HEK293 (cell line): Measurements from ENCODE around the gene MYH15.

Experiments
- CTCF ChIA-PET: fragments of 350-600 bp; formaldehyde crosslinking; extraction: SDS; loops from one replicate; lab custom pipeline; 2021; ENCODE audit warnings: antibody characterized with exemption; lab: Yijun Ruan, JAX
- POLR2A ChIA-PET: fragments of 300-600 bp; formaldehyde crosslinking; extraction: SDS; loops from one replicate; lab custom pipeline; 2020; ENCODE audit warnings: antibody characterized with exemption, inconsistent platforms; lab: Yijun Ruan, JAX
- H3K27ac ChIP-seq: fragments of 200-500 bp; sonication (Bioruptor generic); 2 replicates; pipeline ENCODE4 v1.5.1; 2014; ENCODE audit warnings: low read depth, low read length, control low read depth, inconsistent platforms; ENCODE audit errors: extremely low read depth
- H3K36me3 ChIP-seq, 2 experiments: fragments of 200-500 bp in 1 of 2; sonication (Bioruptor generic) in 1 of 2; 1 replicate in 1 of 2; 2 replicates in 1 of 2; pipeline ENCODE4 v1.5.1; 2014 to 2017; ENCODE audit warnings: inconsistent platforms in 2 of 2, low read length in 2 of 2; ENCODE audit not compliant: control insufficient read depth in 2 of 2, insufficient read depth in 1 of 2
- H3K4me1 ChIP-seq: fragments of 200-500 bp; sonication (Bioruptor generic); 2 replicates; pipeline ENCODE4 v1.5.1; 2014; ENCODE audit warnings: mild to moderate bottlenecking, low read length, inconsistent platforms; ENCODE audit not compliant: control insufficient read depth, insufficient read depth
- H3K4me3 ChIP-seq: 2 replicates; pipeline ENCODE4 v1.5.1; 2011; ENCODE audit warnings: low read depth, mild to moderate bottlenecking, control low read depth, low read length, moderate library complexity
- H3K9me3 ChIP-seq: fragments of 200-500 bp; sonication (Bioruptor generic); 2 replicates; pipeline ENCODE4 v1.5.1; 2014; ENCODE audit warnings: low read depth, low read length, inconsistent platforms; ENCODE audit not compliant: control insufficient read depth, insufficient read depth
- EGR2 ChIP-seq: fragments of 450-650 bp; formaldehyde crosslinking; IDR thresholded peaks from 2 replicates; pipeline ENCODE4 v1.5.1; 2016; ENCODE audit warnings: low read depth, missing biosample characterization, missing genetic modification characterization
- OVOL3 ChIP-seq: fragments of 450-650 bp; formaldehyde crosslinking; IDR thresholded peaks from 2 replicates; pipeline ENCODE4 v1.5.1; 2016; ENCODE audit warnings: missing biosample characterization, missing genetic modification characterization
- YY2 ChIP-seq: fragments of 450-650 bp; formaldehyde crosslinking; IDR thresholded peaks from 2 replicates; pipeline ENCODE4 v1.5.1; 2016; ENCODE audit warnings: missing biosample characterization, missing genetic modification characterization
- ZBTB8A ChIP-seq: fragments of 450-650 bp; formaldehyde crosslinking; IDR thresholded peaks from 2 replicates; pipeline ENCODE4 v1.5.1; 2016; ENCODE audit warnings: missing biosample characterization, missing genetic modification characterization
- ZFP41 ChIP-seq: fragments of 450-650 bp; formaldehyde crosslinking; IDR thresholded peaks from 2 replicates; pipeline ENCODE4 v1.5.1; 2016; ENCODE audit warnings: missing biosample characterization, missing genetic modification characterization, borderline replicate concordance
- ZIC2 ChIP-seq: fragments of 450-650 bp; formaldehyde crosslinking; IDR thresholded peaks from 2 replicates; pipeline ENCODE4 v1.5.1; 2016; ENCODE audit warnings: missing biosample characterization, missing genetic modification characterization
- ZNF10 ChIP-seq: fragments of 450-650 bp; formaldehyde crosslinking; IDR thresholded peaks from 2 replicates; pipeline ENCODE4 v1.5.1; 2017; ENCODE audit warnings: missing biosample characterization, missing genetic modification characterization
- ZNF184 ChIP-seq: fragments of 450-650 bp; IDR thresholded peaks from 2 replicates; pipeline ENCODE4 v1.5.1; 2018; ENCODE audit warnings: missing biosample characterization, mild to moderate bottlenecking, missing genetic modification characterization
- ZNF239 ChIP-seq: fragments of 450-650 bp; formaldehyde crosslinking; IDR thresholded peaks from 2 replicates; pipeline ENCODE4 v1.5.1; 2016; ENCODE audit warnings: missing biosample characterization, missing genetic modification characterization
- ZNF621 ChIP-seq: fragments of 450-650 bp; formaldehyde crosslinking; IDR thresholded peaks from 2 replicates; pipeline ENCODE4 v1.5.1; 2017; ENCODE audit warnings: missing biosample characterization, missing genetic modification characterization
- ZNF660 ChIP-seq: fragments of 450-650 bp; IDR thresholded peaks from 2 replicates; pipeline ENCODE4 v1.5.1; 2018; ENCODE audit warnings: missing biosample characterization, mild to moderate bottlenecking, missing genetic modification characterization
- ZNF768 ChIP-seq: fragments of 450-650 bp; formaldehyde crosslinking; IDR thresholded peaks from 2 replicates; pipeline ENCODE4 v1.5.1; 2018; ENCODE audit warnings: missing biosample characterization, mild to moderate bottlenecking, missing genetic modification characterization
- ZNF777 ChIP-seq: fragments of 450-650 bp; formaldehyde crosslinking; IDR thresholded peaks from 2 replicates; pipeline ENCODE4 v1.5.1; 2017; ENCODE audit warnings: missing biosample characterization, missing genetic modification characterization, borderline replicate concordance
- ZNF785 ChIP-seq: fragments of 450-650 bp; formaldehyde crosslinking; IDR thresholded peaks from 2 replicates; pipeline ENCODE4 v1.5.1; 2016; ENCODE audit warnings: missing biosample characterization, missing genetic modification characterization
- ZSCAN30 ChIP-seq: fragments of 450-650 bp; IDR thresholded peaks from 2 replicates; pipeline ENCODE4 v1.5.1; 2018; ENCODE audit warnings: missing biosample characterization, mild to moderate bottlenecking, missing genetic modification characterization, moderate library complexity
- TF ChIP-seq, protein P1 (sequence below): fragments of 450-650 bp; formaldehyde crosslinking; IDR thresholded peaks from 2 replicates; pipeline ENCODE4 v1.5.1; 2016; ENCODE audit warnings: missing biosample characterization, missing genetic modification characterization
- TF ChIP-seq, protein P2 (sequence below): fragments of 450-650 bp; formaldehyde crosslinking; IDR thresholded peaks from 2 replicates; pipeline ENCODE4 v1.5.1; 2016; ENCODE audit warnings: missing biosample characterization, missing genetic modification characterization

MYH15 gene

DNA sequence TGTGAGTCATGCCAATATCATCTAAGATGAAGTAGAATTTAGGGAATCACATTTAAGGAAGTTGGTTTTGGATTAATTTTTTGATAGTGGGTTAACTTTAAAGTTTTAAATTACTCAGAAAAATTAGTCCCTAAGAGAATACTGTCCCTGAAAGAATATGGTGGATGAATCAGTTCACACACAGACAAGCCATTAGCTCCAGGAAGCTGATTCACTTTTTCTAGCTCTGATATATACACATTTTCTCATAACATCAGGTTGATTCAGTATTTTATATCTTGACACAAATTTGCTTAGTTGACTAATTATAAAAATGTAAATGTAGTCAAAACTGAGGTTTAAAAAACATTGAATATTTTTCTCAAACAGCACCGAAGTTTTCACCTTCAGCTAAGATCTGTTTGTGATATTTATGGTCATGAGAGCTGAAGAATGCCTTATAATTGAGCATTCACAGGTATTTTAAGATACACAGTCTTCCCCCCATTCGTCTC is 55.1 kb downstream of the MYH15 start:
- CTCF ChIA-PET, result no interaction called here
- POLR2A ChIA-PET, result no interaction called here
- no peaks in the 10 kb centered on the region for H3K36me3 ChIP-seq
- no peak overlapping the region for H3K4me3 ChIP-seq
- no peaks in the 10 kb centered on the region for H3K9me3 ChIP-seq
- TF ChIP-seq ZNF10 (no peak), OVOL3 (tag by site-specific recombination) (no peak), ZNF660 (tag by site-specific recombination) (no peak), ZBTB8A (tag by site-specific recombination) (no peak), YY2 (tag by site-specific recombination) (no peak), ZNF239 (tag by site-specific recombination) (no peak), ZNF777 (no peak), ZNF184 (no peak), ZNF768 (tag by site-specific recombination) (no peak), ZIC2 (tag by site-specific recombination) (no peak)
- TF ChIP-seq, protein P1, sequence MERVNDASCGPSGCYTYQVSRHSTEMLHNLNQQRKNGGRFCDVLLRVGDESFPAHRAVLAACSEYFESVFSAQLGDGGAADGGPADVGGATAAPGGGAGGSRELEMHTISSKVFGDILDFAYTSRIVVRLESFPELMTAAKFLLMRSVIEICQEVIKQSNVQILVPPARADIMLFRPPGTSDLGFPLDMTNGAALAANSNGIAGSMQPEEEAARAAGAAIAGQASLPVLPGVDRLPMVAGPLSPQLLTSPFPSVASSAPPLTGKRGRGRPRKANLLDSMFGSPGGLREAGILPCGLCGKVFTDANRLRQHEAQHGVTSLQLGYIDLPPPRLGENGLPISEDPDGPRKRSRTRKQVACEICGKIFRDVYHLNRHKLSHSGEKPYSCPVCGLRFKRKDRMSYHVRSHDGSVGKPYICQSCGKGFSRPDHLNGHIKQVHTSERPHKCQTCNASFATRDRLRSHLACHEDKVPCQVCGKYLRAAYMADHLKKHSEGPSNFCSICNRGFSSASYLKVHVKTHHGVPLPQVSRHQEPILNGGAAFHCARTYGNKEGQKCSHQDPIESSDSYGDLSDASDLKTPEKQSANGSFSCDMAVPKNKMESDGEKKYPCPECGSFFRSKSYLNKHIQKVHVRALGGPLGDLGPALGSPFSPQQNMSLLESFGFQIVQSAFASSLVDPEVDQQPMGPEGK (tag by site-specific recombination), result no peak
- TF ChIP-seq, protein P2, sequence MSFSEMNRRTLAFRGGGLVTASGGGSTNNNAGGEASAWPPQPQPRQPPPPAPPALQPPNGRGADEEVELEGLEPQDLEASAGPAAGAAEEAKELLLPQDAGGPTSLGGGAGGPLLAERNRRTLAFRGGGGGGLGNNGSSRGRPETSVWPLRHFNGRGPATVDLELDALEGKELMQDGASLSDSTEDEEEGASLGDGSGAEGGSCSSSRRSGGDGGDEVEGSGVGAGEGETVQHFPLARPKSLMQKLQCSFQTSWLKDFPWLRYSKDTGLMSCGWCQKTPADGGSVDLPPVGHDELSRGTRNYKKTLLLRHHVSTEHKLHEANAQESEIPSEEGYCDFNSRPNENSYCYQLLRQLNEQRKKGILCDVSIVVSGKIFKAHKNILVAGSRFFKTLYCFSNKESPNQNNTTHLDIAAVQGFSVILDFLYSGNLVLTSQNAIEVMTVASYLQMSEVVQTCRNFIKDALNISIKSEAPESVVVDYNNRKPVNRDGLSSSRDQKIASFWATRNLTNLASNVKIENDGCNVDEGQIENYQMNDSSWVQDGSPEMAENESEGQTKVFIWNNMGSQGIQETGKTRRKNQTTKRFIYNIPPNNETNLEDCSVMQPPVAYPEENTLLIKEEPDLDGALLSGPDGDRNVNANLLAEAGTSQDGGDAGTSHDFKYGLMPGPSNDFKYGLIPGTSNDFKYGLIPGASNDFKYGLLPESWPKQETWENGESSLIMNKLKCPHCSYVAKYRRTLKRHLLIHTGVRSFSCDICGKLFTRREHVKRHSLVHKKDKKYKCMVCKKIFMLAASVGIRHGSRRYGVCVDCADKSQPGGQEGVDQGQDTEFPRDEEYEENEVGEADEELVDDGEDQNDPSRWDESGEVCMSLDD (tag by site-specific recombination), result no peak
- no peaks in the 10 kb centered on the region for H3K4me1 ChIP-seq
- H3K27ac ChIP-seq, result no peak overlapping the region

DNA sequence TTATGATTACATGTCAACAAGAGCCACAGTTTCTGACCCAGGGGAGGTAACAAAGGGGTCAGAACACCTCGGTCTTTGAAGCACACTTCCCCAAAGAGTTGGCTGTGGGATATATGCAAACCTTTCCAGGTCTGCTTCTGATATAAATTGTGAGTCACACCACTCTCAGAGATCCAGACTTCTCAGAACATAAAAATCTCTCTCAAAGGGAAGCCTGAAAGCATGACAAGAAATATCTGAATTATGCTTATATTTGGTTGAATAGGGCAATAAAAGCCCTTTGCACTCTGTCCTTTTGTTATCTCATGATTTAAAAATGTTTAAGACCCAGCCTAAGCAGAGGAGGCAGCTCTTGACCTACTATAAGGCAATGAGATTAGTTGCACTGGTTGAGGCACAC is 56.8 kb downstream of the MYH15 start:
- Histone ChIP-seq H3K36me3 (no peaks in the 10 kb centered on the region), H3K4me1 (no peaks in the 10 kb centered on the region), H3K4me3 (no peak overlapping the region), H3K9me3 (no peaks in the 10 kb centered on the region), H3K27ac (no peak overlapping the region)
- TF ChIP-seq EGR2 (tag by site-specific recombination) (no peak), ZFP41 (tag by site-specific recombination) (no peak), ZSCAN30 (tag by site-specific recombination) (no peak), ZNF785 (tag by site-specific recombination) (no peak)
- CTCF ChIA-PET, result interaction anchor here (0.6 kb wide), 1 partner anchor 999 kb away, joined by 4 read pairs; no protein-coding TSS in a partner anchor
- POLR2A ChIA-PET, result no interaction called here

DNA sequence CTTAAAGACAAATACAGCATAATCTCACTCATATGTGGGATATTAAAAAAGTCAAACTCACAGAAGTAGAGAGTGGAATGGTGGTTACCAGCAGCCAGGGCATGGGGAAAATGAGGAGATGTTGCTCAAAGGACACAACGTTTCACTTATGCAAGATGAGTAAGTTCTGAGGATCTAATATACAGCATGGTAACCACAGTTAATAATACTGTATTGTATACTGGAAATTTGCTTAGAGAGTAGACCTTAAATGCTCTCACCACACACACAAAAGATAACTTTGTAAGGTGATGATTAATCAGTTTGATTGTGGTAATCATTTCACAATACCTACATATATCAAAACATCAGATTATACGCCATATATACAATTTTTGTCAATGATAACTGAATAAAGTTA is 60.0 kb downstream of the MYH15 start:
- Histone ChIP-seq H3K9me3 (no peaks in the 10 kb centered on the region), H3K4me1 (no peaks in the 10 kb centered on the region), H3K27ac (no peak overlapping the region), H3K4me3 (no peak overlapping the region), H3K36me3 (no peaks in the 10 kb centered on the region)
- TF ChIP-seq ZNF621, result no peak
- ChIA-PET POLR2A (no interaction called here), CTCF (no interaction called here)
